ENCODE data around the gene DBNDD1. TPM values are rescaled to one million over a fixed set of nuclear protein-coding genes. Genes with fewer than 3 reads are reported as not detected.

The DBNDD1 gene
- total RNA-seq, 1 donor from 2014 or later = 7.0 TPM

GRCh38 chr16:89974870-89975269 is 44.4 kb downstream of the DBNDD1 start:
- Histone ChIP-seq H3K27me3 (no peaks in the 10 kb centered on the region), H3K9me3 (no peaks in the 10 kb centered on the region), H3K27ac (no peak overlapping the region), H3K4me3 (no peak overlapping the region), H3K4me1 (peaks cover 22% of the 10 kb centered on the region), H3K36me3 (peaks cover 26% of the 10 kb centered on the region)
- ATAC-seq (no peak), DNase-seq (no peak)
- no peak for TF ChIP-seq CTCF (IDR thresholded peaks at IDR 0.05)
- intact Hi-C loops (cut with DNase I) = no loop called here

- Histone ChIP-seq H3K36me3 (peaks cover 15% of the 10 kb centered on the region), H3K27me3 (no peaks in the 10 kb centered on the region), H3K4me1 (peaks cover 22% of the 10 kb centered on the region), H3K4me3 (peak overlapping the region; percentile 94), H3K27ac (no peak overlapping the region), H3K9me3 (no peaks in the 10 kb centered on the region)
- DNase-seq = no peak
- intact Hi-C loops (cut with DNase I) = no loop called here
- no peak for TF ChIP-seq CTCF (IDR thresholded peaks at IDR 0.05)
- no peak for ATAC-seq
These were observed 45.5 kb downstream of the DBNDD1 start for GRCh38 chr16:89973654-89974335.

- peaks cover 12% of the 10 kb centered on the region for H3K36me3 ChIP-seq
- no peaks in the 10 kb centered on the region for H3K9me3 ChIP-seq
- no peak for TF ChIP-seq CTCF (IDR thresholded peaks at IDR 0.05)
- peak overlapping the region; percentile 95 for H3K27ac ChIP-seq
- ATAC-seq (no peak), DNase-seq (no peak)
- H3K27me3 ChIP-seq = no peaks in the 10 kb centered on the region
- H3K4me1 ChIP-seq = peaks cover 22% of the 10 kb centered on the region
- H3K4me3 ChIP-seq = peak overlapping the region; percentile 94
- intact Hi-C loops (cut with DNase I) = no loop called here
These were observed 46.0 kb downstream of the DBNDD1 start for GRCh38 chr16:89973235-89973634.

GRCh38 chr16:89972244-89973234 is 46.7 kb downstream of the DBNDD1 start:
- DNase-seq = peak; percentile 97
- Histone ChIP-seq H3K27me3 (no peaks in the 10 kb centered on the region), H3K36me3 (peaks cover 5% of the 10 kb centered on the region), H3K27ac (peak overlapping the region; percentile 95), H3K4me1 (peaks cover 22% of the 10 kb centered on the region), H3K4me3 (peak overlapping the region; percentile 94), H3K9me3 (no peaks in the 10 kb centered on the region)
- peak; percentile 96 for ATAC-seq
- intact Hi-C loops (cut with DNase I) = no loop called here
- no peak for TF ChIP-seq CTCF (IDR thresholded peaks at IDR 0.05)

- ATAC-seq (peak; percentile 27), DNase-seq (peak; percentile 78)
- Histone ChIP-seq H3K9me3 (no peaks in the 10 kb centered on the region), H3K4me3 (peak overlapping the region; percentile 94), H3K27me3 (no peaks in the 10 kb centered on the region), H3K4me1 (peaks cover 22% of the 10 kb centered on the region), H3K27ac (peak overlapping the region; percentile 95), H3K36me3 (no peaks in the 10 kb centered on the region)
- TF ChIP-seq CTCF (IDR thresholded peaks at IDR 0.05) = no peak
- intact Hi-C loops (cut with DNase I) = no loop called here
These were observed 47.6 kb downstream of the DBNDD1 start for GRCh38 chr16:89971495-89972243.
